ENCODE results near the gene RPS21. TPM values are rescaled to one million over a fixed set of nuclear protein-coding genes. Genes with fewer than 3 reads are reported as not detected.

The RPS21 gene
- total and polyA plus RNA-seq, 2 of the 13 experiments (the other 11 are each of a cell fraction or from before 2014, with no cell fraction given) = 2,647 to 11,063 TPM

DNA sequence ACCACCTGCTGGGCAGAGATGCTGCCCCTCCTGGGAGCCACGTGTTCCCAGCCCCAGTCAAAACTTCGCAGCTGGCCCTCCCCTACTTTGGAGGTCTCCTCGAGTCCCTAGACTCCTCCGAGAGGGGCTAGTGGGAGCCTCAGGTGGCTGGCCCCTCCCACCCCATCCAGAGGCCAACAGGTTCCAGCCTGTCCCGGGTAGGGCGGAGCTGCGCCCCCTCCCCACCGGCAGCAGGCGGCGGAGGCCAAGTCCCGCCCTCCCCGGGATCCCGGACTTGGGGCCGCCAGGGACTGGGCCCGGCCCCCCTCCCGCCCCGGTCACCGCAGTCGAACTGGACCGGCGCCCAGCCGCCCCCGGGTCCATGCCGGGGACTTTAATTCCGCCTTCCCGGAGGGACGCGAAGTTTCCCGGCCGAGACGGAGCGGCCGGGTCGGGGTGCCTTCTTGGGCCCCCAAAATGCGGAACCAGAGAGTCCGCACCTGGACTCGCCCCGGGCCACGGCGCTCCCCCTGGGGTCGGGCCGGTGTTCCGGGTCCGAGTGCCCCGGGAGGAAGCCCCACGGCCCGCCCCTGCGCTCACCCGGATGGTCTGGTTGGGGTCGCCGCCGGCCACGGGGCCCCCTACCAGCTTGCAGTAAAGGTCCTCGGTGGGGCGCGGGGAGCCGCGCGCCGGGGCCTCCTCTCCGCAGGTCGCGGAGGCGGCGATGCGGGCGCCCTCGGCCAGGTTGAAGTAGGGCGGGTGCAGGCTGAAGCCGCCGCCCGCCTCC is 20.4 kb upstream of the RPS21 start (continued):
- TF ChIP-seq, protein P1, sequence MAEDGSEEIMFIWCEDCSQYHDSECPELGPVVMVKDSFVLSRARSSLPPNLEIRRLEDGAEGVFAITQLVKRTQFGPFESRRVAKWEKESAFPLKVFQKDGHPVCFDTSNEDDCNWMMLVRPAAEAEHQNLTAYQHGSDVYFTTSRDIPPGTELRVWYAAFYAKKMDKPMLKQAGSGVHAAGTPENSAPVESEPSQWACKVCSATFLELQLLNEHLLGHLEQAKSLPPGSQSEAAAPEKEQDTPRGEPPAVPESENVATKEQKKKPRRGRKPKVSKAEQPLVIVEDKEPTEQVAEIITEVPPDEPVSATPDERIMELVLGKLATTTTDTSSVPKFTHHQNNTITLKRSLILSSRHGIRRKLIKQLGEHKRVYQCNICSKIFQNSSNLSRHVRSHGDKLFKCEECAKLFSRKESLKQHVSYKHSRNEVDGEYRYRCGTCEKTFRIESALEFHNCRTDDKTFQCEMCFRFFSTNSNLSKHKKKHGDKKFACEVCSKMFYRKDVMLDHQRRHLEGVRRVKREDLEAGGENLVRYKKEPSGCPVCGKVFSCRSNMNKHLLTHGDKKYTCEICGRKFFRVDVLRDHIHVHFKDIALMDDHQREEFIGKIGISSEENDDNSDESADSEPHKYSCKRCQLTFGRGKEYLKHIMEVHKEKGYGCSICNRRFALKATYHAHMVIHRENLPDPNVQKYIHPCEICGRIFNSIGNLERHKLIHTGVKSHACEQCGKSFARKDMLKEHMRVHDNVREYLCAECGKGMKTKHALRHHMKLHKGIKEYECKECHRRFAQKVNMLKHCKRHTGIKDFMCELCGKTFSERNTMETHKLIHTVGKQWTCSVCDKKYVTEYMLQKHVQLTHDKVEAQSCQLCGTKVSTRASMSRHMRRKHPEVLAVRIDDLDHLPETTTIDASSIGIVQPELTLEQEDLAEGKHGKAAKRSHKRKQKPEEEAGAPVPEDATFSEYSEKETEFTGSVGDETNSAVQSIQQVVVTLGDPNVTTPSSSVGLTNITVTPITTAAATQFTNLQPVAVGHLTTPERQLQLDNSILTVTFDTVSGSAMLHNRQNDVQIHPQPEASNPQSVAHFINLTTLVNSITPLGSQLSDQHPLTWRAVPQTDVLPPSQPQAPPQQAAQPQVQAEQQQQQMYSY (CRISPR knock-in tag; IDR thresholded peaks at IDR 0.05) = peak; percentile 61; the same call in 1 of the 2 replicates
- no peak for TF ChIP-seq RFXANK (CRISPR knock-in tag; IDR thresholded peaks at IDR 0.05)
- TF ChIP-seq ZNF724P (CRISPR knock-in tag; IDR thresholded peaks at IDR 0.05; ENCODE audit: borderline replicate concordance) = no peak; the same call in 1 of the 2 replicates
- TF ChIP-seq ZBTB1 (CRISPR knock-in tag; IDR thresholded peaks at IDR 0.05; ENCODE audit: borderline replicate concordance) = no peak
- TF ChIP-seq, protein P2, sequence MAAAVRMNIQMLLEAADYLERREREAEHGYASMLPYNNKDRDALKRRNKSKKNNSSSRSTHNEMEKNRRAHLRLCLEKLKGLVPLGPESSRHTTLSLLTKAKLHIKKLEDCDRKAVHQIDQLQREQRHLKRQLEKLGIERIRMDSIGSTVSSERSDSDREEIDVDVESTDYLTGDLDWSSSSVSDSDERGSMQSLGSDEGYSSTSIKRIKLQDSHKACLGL (CRISPR knock-in tag; IDR thresholded peaks at IDR 0.05) = peak; percentile 73
- TF ChIP-seq NR1H2 (CRISPR knock-in tag; IDR thresholded peaks at IDR 0.05; ENCODE audit: borderline replicate concordance, low read depth) = peak; percentile 70; the same call in 1 of the 2 replicates
- no peak; the same call in 1 of the 2 replicates for TF ChIP-seq ZSCAN25 (CRISPR knock-in tag; IDR thresholded peaks at IDR 0.05)
- 0 out of 2 replicates have a peak, but pooled peaks have one; percentile 48 for TF ChIP-seq ZBTB7A (CRISPR knock-in tag; IDR thresholded peaks at IDR 0.05)
- peak; percentile 67; the same call in 1 of the 2 replicates for TF ChIP-seq ARID2 (CRISPR knock-in tag; IDR thresholded peaks at IDR 0.05; ENCODE audit: borderline replicate concordance)
- no peak for TF ChIP-seq ATM (IDR thresholded peaks at IDR 0.05; ENCODE audit: borderline replicate concordance)
- 0 out of 2 replicates have a peak, but pooled peaks have one; percentile 23 for TF ChIP-seq RFXAP (CRISPR knock-in tag; IDR thresholded peaks at IDR 0.05; ENCODE audit: borderline replicate concordance)
- TF ChIP-seq GTF3A (CRISPR knock-in tag; conservative IDR thresholded peaks at IDR 0.05) = no peak
- TF ChIP-seq, protein P3, sequence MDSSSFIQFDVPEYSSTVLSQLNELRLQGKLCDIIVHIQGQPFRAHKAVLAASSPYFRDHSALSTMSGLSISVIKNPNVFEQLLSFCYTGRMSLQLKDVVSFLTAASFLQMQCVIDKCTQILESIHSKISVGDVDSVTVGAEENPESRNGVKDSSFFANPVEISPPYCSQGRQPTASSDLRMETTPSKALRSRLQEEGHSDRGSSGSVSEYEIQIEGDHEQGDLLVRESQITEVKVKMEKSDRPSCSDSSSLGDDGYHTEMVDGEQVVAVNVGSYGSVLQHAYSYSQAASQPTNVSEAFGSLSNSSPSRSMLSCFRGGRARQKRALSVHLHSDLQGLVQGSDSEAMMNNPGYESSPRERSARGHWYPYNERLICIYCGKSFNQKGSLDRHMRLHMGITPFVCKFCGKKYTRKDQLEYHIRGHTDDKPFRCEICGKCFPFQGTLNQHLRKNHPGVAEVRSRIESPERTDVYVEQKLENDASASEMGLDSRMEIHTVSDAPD (CRISPR knock-in tag; IDR thresholded peaks at IDR 0.05) = no peak
- peak; percentile 70; the same call in 1 of the 2 replicates for TF ChIP-seq ZNF775 (CRISPR knock-in tag; IDR thresholded peaks at IDR 0.05; ENCODE audit: borderline replicate concordance)
- peak; percentile 23; the same call in 1 of the 2 replicates for TF ChIP-seq BRD4 (CRISPR knock-in tag; IDR thresholded peaks at IDR 0.05)
- peak; percentile 34; the same call in 1 of the 2 replicates for TF ChIP-seq ZNF343 (CRISPR knock-in tag; IDR thresholded peaks at IDR 0.05)
- peak; percentile 12 for TF ChIP-seq ZNF883 (CRISPR knock-in tag; IDR thresholded peaks at IDR 0.05; ENCODE audit: not compliant biosample characterization)
- no peak for TF ChIP-seq NR2C2 (CRISPR knock-in tag; IDR thresholded peaks at IDR 0.05; ENCODE audit: borderline replicate concordance)
- TF ChIP-seq FOXO1 (CRISPR knock-in tag; IDR thresholded peaks at IDR 0.05) = 0 out of 2 replicates have a peak, but pooled peaks have one; percentile 49
- TF ChIP-seq, protein P4, sequence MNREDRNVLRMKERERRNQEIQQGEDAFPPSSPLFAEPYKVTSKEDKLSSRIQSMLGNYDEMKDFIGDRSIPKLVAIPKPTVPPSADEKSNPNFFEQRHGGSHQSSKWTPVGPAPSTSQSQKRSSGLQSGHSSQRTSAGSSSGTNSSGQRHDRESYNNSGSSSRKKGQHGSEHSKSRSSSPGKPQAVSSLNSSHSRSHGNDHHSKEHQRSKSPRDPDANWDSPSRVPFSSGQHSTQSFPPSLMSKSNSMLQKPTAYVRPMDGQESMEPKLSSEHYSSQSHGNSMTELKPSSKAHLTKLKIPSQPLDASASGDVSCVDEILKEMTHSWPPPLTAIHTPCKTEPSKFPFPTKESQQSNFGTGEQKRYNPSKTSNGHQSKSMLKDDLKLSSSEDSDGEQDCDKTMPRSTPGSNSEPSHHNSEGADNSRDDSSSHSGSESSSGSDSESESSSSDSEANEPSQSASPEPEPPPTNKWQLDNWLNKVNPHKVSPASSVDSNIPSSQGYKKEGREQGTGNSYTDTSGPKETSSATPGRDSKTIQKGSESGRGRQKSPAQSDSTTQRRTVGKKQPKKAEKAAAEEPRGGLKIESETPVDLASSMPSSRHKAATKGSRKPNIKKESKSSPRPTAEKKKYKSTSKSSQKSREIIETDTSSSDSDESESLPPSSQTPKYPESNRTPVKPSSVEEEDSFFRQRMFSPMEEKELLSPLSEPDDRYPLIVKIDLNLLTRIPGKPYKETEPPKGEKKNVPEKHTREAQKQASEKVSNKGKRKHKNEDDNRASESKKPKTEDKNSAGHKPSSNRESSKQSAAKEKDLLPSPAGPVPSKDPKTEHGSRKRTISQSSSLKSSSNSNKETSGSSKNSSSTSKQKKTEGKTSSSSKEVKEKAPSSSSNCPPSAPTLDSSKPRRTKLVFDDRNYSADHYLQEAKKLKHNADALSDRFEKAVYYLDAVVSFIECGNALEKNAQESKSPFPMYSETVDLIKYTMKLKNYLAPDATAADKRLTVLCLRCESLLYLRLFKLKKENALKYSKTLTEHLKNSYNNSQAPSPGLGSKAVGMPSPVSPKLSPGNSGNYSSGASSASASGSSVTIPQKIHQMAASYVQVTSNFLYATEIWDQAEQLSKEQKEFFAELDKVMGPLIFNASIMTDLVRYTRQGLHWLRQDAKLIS (CRISPR knock-in tag; IDR thresholded peaks at IDR 0.05) = 0 out of 2 replicates have a peak, but pooled peaks have one; percentile 60

Measured in HepG2 (cell line).